SK-N-MC (cell line): ENCODE results near the gene AOC3.

ENCODE experiments used
- EZH2 ChIP-seq: fragments of 200-600 bp; sonication (generic); IDR thresholded peaks from one replicate; pipeline ENCODE4 v1.6.1; 2017; ENCODE audit warnings: antibody characterized with exemption
- POLR2AphosphoS5 ChIP-seq: IDR thresholded peaks from 2 replicates; pipeline ENCODE4 v1.6.1; 2012; ENCODE audit warnings: mild to moderate bottlenecking, low read depth, low read length, borderline replicate concordance

DNA sequence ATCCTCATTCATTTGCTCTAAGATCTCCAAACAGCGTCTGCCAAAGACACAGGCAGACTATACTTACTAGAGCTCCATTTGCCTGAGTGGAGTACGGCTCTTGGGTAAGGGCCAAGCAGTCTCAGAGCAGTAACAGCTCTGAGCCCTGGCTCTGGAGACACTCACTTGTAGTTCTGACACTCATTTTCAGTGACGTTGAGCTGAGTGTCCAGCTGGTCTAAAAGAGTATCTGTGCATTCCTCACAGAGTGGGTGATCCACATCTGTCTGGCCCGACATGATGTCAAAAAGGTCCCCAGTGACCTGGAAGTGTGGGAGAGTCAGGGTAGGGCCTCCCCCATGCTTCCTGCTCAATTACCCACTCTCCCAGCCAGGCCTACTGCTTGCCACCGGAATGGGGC lies 32.6 kb upstream of the AOC3 start:
- no peak for TF ChIP-seq EZH2
- TF ChIP-seq POLR2AphosphoS5: no peak
